GM06990 (cell line): ENCODE results near the gene EPHA6.

Experiments used
- DNase-seq: peaks from one replicate; pipeline ENCODE4 v3.0.0-alpha.2; 2011; ENCODE audit not compliant: insufficient read length; ENCODE audit errors: extremely low read depth
- H3K27me3 ChIP-seq: replicated peaks from 2 replicates; pipeline ENCODE4 v1.6.0; 2011; ENCODE audit warnings: low read length; ENCODE audit not compliant: control insufficient read depth, insufficient read depth
- H3K36me3 ChIP-seq: 2 replicates; pipeline ENCODE4 v1.5.1; 2011; ENCODE audit warnings: low read length; ENCODE audit not compliant: control insufficient read depth, insufficient read depth
- H3K4me3 ChIP-seq: replicated peaks from 2 replicates; pipeline ENCODE4 v1.5.1; 2011; ENCODE audit warnings: low read depth, mild to moderate bottlenecking, control low read depth, low read length
- TF ChIP-seq, protein P1 (sequence below): IDR thresholded peaks from 2 replicates; pipeline ENCODE4 v1.5.1; 2011; ENCODE audit warnings: low read length, control low read depth, mild to moderate bottlenecking, inconsistent platforms; ENCODE audit not compliant: insufficient read depth, poor library complexity, severe bottlenecking

Gene EPHA6

DNA sequence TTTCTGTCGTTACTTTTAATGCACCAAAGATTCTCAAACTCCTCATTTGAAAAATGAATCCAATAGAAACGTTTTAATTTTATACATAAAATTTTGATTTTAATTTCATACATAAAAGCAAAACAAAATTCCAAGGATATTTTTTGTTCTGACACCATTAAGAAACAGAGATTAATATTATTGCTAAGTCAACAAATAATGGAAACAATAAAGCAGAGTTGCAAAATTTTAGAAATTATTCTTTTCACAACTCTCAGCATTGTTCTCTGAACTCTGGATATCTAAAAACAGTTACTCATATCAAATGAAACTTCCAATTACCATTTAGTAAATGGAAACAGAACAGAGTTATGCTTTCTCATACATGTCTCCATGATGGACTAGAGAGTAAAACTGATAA lies 260.2 kb downstream of the EPHA6 start:
- no peak overlapping the region for H3K4me3 ChIP-seq
- no peaks in the 10 kb centered on the region for H3K27me3 ChIP-seq
- DNase-seq = no peak
- no peaks in the 10 kb centered on the region for H3K36me3 ChIP-seq
- TF ChIP-seq, protein P1, sequence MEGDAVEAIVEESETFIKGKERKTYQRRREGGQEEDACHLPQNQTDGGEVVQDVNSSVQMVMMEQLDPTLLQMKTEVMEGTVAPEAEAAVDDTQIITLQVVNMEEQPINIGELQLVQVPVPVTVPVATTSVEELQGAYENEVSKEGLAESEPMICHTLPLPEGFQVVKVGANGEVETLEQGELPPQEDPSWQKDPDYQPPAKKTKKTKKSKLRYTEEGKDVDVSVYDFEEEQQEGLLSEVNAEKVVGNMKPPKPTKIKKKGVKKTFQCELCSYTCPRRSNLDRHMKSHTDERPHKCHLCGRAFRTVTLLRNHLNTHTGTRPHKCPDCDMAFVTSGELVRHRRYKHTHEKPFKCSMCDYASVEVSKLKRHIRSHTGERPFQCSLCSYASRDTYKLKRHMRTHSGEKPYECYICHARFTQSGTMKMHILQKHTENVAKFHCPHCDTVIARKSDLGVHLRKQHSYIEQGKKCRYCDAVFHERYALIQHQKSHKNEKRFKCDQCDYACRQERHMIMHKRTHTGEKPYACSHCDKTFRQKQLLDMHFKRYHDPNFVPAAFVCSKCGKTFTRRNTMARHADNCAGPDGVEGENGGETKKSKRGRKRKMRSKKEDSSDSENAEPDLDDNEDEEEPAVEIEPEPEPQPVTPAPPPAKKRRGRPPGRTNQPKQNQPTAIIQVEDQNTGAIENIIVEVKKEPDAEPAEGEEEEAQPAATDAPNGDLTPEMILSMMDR = no peak

DNA sequence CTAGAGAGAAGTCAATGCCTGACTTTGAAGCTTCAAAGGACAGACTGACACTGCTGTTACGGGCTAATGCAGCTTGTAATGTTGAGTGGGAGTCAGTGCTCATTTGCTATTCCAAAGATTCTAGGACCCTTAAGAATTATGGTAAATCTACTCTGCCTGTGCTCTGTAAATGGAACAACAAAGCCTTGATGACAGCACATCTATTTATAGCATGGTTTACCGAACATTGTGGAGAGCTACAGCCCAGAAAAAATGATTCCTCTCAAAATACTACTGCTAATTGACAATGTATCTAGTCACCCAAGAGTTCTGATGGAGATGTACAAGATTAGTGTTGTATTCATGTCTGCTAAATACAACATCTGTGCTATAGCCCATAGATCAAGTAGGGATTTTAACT lies 262.3 kb downstream of the EPHA6 start:
- H3K36me3 ChIP-seq = no peaks in the 10 kb centered on the region
- H3K27me3 ChIP-seq = no peaks in the 10 kb centered on the region
- no peak overlapping the region for H3K4me3 ChIP-seq
- no peak for DNase-seq
- TF ChIP-seq, protein P1 = no peak

DNA sequence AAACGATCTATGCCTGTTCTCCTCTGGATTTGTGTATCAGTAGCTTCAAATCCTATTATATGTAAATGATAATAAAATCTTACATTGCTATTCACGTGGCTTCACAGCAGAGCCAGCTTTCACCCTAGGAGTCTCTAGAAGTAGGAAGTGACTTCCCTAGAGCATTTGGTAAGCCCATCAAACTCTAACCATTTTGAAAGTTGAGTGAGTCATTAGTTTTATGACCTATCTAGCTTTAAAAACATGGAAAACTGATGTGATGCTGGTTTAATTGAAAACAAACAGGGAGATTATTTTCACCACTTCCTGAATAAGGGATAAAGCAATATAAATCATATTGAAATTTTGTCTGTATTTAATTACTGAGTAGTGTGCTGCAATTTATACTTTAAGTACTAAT lies 275.2 kb downstream of the EPHA6 start:
- H3K27me3 ChIP-seq = no peaks in the 10 kb centered on the region
- TF ChIP-seq, protein P1 = no peak
- DNase-seq = no peak

DNA sequence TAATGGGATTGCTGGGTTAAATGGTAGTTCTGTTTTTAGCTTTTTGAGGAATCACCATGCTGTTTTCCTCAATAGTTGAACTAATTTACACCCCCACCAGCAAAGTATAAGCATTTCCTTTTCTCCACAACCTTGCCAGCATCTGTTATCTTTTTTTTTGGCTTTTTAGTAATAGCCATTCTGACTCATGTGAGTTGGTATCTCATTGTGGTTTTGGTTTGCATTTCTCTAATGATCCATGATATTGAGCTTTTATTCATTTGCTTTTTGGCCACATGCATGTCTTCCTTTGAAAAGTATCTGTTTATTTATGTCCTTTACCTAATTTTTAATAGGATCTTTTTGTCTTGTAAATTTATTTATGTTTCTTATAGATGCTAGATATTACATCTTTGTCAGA lies 288.2 kb downstream of the EPHA6 start:
- DNase-seq = no peak
- Histone ChIP-seq H3K36me3 (no peaks in the 10 kb centered on the region), H3K27me3 (no peaks in the 10 kb centered on the region), H3K4me3 (no peak overlapping the region)
- TF ChIP-seq, protein P1 = no peak

More for the DNA sequence above, 275.2 kb downstream of the EPHA6 start:
- Histone ChIP-seq H3K36me3 (no peaks in the 10 kb centered on the region), H3K4me3 (no peak overlapping the region)

DNA sequence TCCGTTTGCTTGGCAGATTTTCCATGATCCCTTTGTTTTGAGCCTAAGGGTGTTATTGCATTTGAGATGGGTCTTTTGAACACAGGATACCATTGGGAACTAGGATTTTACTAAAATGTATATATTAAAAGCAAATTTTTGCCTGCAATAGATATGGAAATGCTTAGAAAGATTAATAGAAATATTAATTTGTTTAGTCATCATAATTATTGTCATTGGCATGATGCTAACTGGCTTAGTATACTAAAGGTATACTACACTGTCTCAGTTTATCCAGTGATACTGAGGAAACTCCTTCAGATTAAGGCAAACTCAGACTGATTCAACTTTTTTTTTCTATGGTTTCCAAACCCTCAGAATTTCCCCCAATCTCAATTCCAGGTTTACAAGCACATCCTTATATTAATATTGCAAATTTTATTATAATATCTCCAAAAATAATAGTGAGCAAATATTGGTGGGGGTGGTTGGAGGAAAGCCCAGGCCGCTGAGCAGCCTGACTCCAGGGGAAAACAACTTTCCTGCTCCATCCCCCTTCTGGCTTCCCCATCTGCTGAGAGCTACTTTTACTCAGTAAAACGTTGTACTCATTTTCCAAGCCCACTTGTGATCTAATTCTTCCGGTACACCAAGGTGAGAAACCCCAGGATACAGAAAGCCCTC lies 291.7 kb downstream of the EPHA6 start:
- DNase-seq = no peak
- TF ChIP-seq, protein P1 = no peak
- H3K4me3 ChIP-seq = no peak overlapping the region
- H3K36me3 ChIP-seq = no peaks in the 10 kb centered on the region
- no peaks in the 10 kb centered on the region for H3K27me3 ChIP-seq

DNA sequence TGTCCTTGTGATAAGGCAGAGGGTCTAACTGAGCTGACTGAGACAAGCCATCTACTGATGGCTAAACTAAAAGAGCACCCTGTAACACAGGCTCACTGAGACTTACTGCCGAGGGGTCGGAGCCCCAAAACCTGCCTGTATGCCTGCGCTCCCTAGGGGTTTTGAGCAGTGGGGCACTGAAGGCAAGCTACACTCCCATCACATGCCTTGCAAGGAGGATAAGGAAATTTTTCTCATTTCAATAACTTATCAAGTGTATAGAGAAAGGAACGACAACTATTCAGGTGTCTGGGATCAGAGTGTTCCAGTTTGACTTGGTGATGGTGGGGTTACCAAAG lies 292.2 kb downstream of the EPHA6 start:
- DNase-seq = no peak
- no peaks in the 10 kb centered on the region for H3K36me3 ChIP-seq
- no peaks in the 10 kb centered on the region for H3K27me3 ChIP-seq
- TF ChIP-seq, protein P1 = no peak
- no peak overlapping the region for H3K4me3 ChIP-seq
